GM12864 (cell line): ENCODE measurements around the gene HLCS.
"Not testable (repeated sequence)": the region's sequence is repeated elsewhere in the genome, so short reads cannot be mapped to it uniquely, and the experiment has no call there.

Experiments
- DNase-seq: peaks from one replicate; pipeline ENCODE4 v3.0.0-alpha.2; 2011; ENCODE audit warnings: low read depth
- H3K4me3 ChIP-seq: 2 replicates; pipeline ENCODE4 v1.5.1; 2011; ENCODE audit warnings: mild to moderate bottlenecking, low read depth, low read length, control low read depth
- CTCF ChIP-seq: IDR thresholded peaks from 2 replicates; pipeline ENCODE4 v1.5.1; 2011; ENCODE audit warnings: low read depth, mild to moderate bottlenecking, moderate library complexity, low read length, control low read depth, inconsistent platforms; ENCODE audit errors: missing control alignments

The HLCS gene

GRCh38 chr21:36960676-36961284, 5.7 kb downstream of the HLCS start:
- DNase-seq: no peak
- no peak overlapping the region for H3K4me3 ChIP-seq
- TF ChIP-seq CTCF: no peak

- H3K4me3 ChIP-seq: no peak overlapping the region
- no peak for TF ChIP-seq CTCF
- DNase-seq: no peak
Observed at GRCh38 chr21:36959020-36959835, 7.2 kb downstream of the HLCS start.

- TF ChIP-seq CTCF: no peak
- DNase-seq: no peak
- no peak overlapping the region for H3K4me3 ChIP-seq
Observed at GRCh38 chr21:36955783-36956182, 10.7 kb downstream of the HLCS start.

- not testable (repeated sequence) for DNase-seq, H3K4me3 ChIP-seq
Observed at GRCh38 chr21:36952331-36952730, 14.1 kb downstream of the HLCS start.

GRCh38 chr21:36949171-36950141, 17.0 kb downstream of the HLCS start:
- H3K4me3 ChIP-seq: no peak overlapping the region
- no peak for TF ChIP-seq CTCF
- no peak for DNase-seq

GRCh38 chr21:36948686-36949085, 17.8 kb downstream of the HLCS start:
- no peak for DNase-seq
- H3K4me3 ChIP-seq: no peak overlapping the region
- no peak for TF ChIP-seq CTCF

- no peak overlapping the region for H3K4me3 ChIP-seq
- TF ChIP-seq CTCF: no peak
- DNase-seq: no peak
Observed at GRCh38 chr21:36946949-36947356, 19.5 kb downstream of the HLCS start.
